ENCODE measurements around the gene SH3BGRL.

Gene SH3BGRL

DNA sequence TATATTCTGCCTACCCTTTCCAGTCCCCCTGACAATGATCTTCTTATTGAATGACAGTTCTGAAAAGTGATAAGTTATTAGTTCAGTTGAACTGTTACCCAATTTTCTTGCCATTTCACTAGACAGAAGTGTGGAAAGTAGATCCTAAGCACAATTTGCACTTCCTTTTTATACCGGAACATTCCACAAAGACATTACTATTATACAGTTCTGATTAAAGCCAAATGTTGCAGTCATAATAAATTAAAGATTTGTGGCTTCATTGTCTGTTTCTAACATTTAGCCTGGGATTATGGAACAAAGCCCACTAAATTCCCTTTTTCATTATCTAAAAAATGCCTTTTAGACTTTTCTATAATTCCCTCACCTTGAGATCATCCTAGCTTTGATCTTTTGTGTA is 13.8 kb downstream of the SH3BGRL start:
- DNase-seq (ENCODE audit: low read depth, low spot score), result no peak
- Histone ChIP-seq H3K27ac (ENCODE audit: low read length) (no peak overlapping the region), H3K36me3 (ENCODE audit: control insufficient read depth, insufficient read depth, low read length) (no peaks in the 10 kb centered on the region), H3K4me1 (ENCODE audit: control insufficient read depth, insufficient read depth, low read length) (no peaks in the 10 kb centered on the region), H3K4me3 (ENCODE audit: low read length) (no peak overlapping the region), H3K27me3 (ENCODE audit: control insufficient read depth, insufficient read depth, low read length) (no peaks in the 10 kb centered on the region), H3K9me3 (ENCODE audit: control insufficient read depth, insufficient read depth, low read length) (no peaks in the 10 kb centered on the region)
- WGBS (ENCODE audit: insufficient coverage, insufficient read length), result no CpG with 5 or more reads among the region's 1 CpG

DNA sequence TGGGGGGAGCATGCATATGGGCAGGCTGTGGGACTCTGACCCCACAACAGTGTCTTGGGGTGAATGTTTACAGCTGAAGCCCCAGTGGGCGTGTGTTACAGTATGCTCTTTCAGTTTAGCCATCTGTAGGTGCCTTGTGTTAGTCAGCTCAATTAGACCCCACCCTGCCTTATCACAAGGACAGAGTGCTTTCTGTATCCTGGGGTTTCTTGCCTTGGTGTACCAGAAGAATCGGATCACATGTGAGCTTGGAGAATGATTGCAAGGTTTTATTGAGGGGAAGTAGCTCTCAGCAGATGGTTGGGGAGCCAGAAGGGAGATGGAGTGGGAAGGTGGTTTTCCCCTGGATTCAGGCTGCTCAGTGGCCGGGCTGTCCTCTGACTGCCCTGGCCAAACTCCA is 27.3 kb downstream of the SH3BGRL start:
- Histone ChIP-seq H3K9me3 (ENCODE audit: control insufficient read depth, insufficient read depth, low read length) (no peaks in the 10 kb centered on the region), H3K4me1 (ENCODE audit: control insufficient read depth, insufficient read depth, low read length) (no peaks in the 10 kb centered on the region; the same call in 1 of the 2 replicates), H3K4me3 (ENCODE audit: low read length) (no peak overlapping the region), H3K27ac (ENCODE audit: low read length) (no peak overlapping the region), H3K27me3 (ENCODE audit: control insufficient read depth, insufficient read depth, low read length) (no peaks in the 10 kb centered on the region), H3K36me3 (ENCODE audit: control insufficient read depth, insufficient read depth, low read length) (no peaks in the 10 kb centered on the region)
- no CpG with 5 or more reads among the region's 3 CpGs for WGBS (ENCODE audit: insufficient coverage, insufficient read length)
- no peak for DNase-seq (ENCODE audit: low read depth, low spot score)

- H3K27ac ChIP-seq (ENCODE audit: low read length), result no peak overlapping the region
- H3K4me3 ChIP-seq (ENCODE audit: low read length), result no peak overlapping the region
- no peaks in the 10 kb centered on the region for H3K36me3 ChIP-seq (ENCODE audit: control insufficient read depth, insufficient read depth, low read length)
- no peaks in the 10 kb centered on the region for H3K27me3 ChIP-seq (ENCODE audit: control insufficient read depth, insufficient read depth, low read length)
- no CpG with 5 or more reads among the region's 2 CpGs for WGBS (ENCODE audit: insufficient coverage, insufficient read length)
- DNase-seq (ENCODE audit: low read depth, low spot score), result no peak
- no peaks in the 10 kb centered on the region; the same call in 1 of the 2 replicates for H3K4me1 ChIP-seq (ENCODE audit: control insufficient read depth, insufficient read depth, low read length)
- no peaks in the 10 kb centered on the region for H3K9me3 ChIP-seq (ENCODE audit: control insufficient read depth, insufficient read depth, low read length)
Observed at GRCh38 chrX:81229901-81230300, 28.0 kb downstream of the SH3BGRL start.

GRCh38 chrX:81231476-81231875 is 29.6 kb downstream of the SH3BGRL start:
- DNase-seq (ENCODE audit: low read depth, low spot score), result no peak
- WGBS (ENCODE audit: insufficient coverage, insufficient read length), result no CpG with 5 or more reads among the region's 1 CpG

GRCh38 chrX:81232218-81232617 is 30.3 kb downstream of the SH3BGRL start:
- 100% methylated on average over 1 of the region's 1 CpG for WGBS (ENCODE audit: insufficient coverage, insufficient read length)
- no peak overlapping the region for H3K4me3 ChIP-seq (ENCODE audit: low read length)
- no peaks in the 10 kb centered on the region for H3K27me3 ChIP-seq (ENCODE audit: control insufficient read depth, insufficient read depth, low read length)
- H3K27ac ChIP-seq (ENCODE audit: low read length), result no peak overlapping the region
- no peaks in the 10 kb centered on the region for H3K9me3 ChIP-seq (ENCODE audit: control insufficient read depth, insufficient read depth, low read length)
- no peaks in the 10 kb centered on the region; the same call in 1 of the 2 replicates for H3K4me1 ChIP-seq (ENCODE audit: control insufficient read depth, insufficient read depth, low read length)
- no peak for DNase-seq (ENCODE audit: low read depth, low spot score)
- no peaks in the 10 kb centered on the region for H3K36me3 ChIP-seq (ENCODE audit: control insufficient read depth, insufficient read depth, low read length)

More at GRCh38 chrX:81231476-81231875, 29.6 kb downstream of the SH3BGRL start:
- H3K27me3 ChIP-seq (ENCODE audit: control insufficient read depth, insufficient read depth, low read length), result no peaks in the 10 kb centered on the region
- no peak overlapping the region for H3K27ac ChIP-seq (ENCODE audit: low read length)
- no peaks in the 10 kb centered on the region; the same call in 1 of the 2 replicates for H3K4me1 ChIP-seq (ENCODE audit: control insufficient read depth, insufficient read depth, low read length)
- no peak overlapping the region for H3K4me3 ChIP-seq (ENCODE audit: low read length)
- H3K9me3 ChIP-seq (ENCODE audit: control insufficient read depth, insufficient read depth, low read length), result no peaks in the 10 kb centered on the region
- no peaks in the 10 kb centered on the region for H3K36me3 ChIP-seq (ENCODE audit: control insufficient read depth, insufficient read depth, low read length)

GRCh38 chrX:81237516-81237915 is 35.6 kb downstream of the SH3BGRL start:
- Histone ChIP-seq H3K36me3 (ENCODE audit: control insufficient read depth, insufficient read depth, low read length) (no peaks in the 10 kb centered on the region), H3K27me3 (ENCODE audit: control insufficient read depth, insufficient read depth, low read length) (no peaks in the 10 kb centered on the region), H3K4me1 (ENCODE audit: control insufficient read depth, insufficient read depth, low read length) (no peaks in the 10 kb centered on the region), H3K27ac (ENCODE audit: low read length) (no peak overlapping the region), H3K4me3 (ENCODE audit: low read length) (no peak overlapping the region), H3K9me3 (ENCODE audit: control insufficient read depth, insufficient read depth, low read length) (no peaks in the 10 kb centered on the region)
- no peak for DNase-seq (ENCODE audit: low read depth, low spot score)
- no CpG with 5 or more reads among the region's 1 CpG for WGBS (ENCODE audit: insufficient coverage, insufficient read length)

GRCh38 chrX:81238166-81238565 is 36.3 kb downstream of the SH3BGRL start:
- WGBS (ENCODE audit: insufficient coverage, insufficient read length), result no CpG with 5 or more reads among the region's 4 CpGs
- no peak overlapping the region for H3K27ac ChIP-seq (ENCODE audit: low read length)
- H3K4me1 ChIP-seq (ENCODE audit: control insufficient read depth, insufficient read depth, low read length), result no peaks in the 10 kb centered on the region
- no peaks in the 10 kb centered on the region for H3K36me3 ChIP-seq (ENCODE audit: control insufficient read depth, insufficient read depth, low read length)
- H3K27me3 ChIP-seq (ENCODE audit: control insufficient read depth, insufficient read depth, low read length), result no peaks in the 10 kb centered on the region
- DNase-seq (ENCODE audit: low read depth, low spot score), result no peak
- H3K9me3 ChIP-seq (ENCODE audit: control insufficient read depth, insufficient read depth, low read length), result no peaks in the 10 kb centered on the region
- no peak overlapping the region for H3K4me3 ChIP-seq (ENCODE audit: low read length)

GRCh38 chrX:81240701-81241331 is 38.9 kb downstream of the SH3BGRL start:
- no CpG with 5 or more reads among the region's 4 CpGs for WGBS (ENCODE audit: insufficient coverage, insufficient read length)
- no peak for DNase-seq (ENCODE audit: low read depth, low spot score)
- no peak overlapping the region for H3K4me3 ChIP-seq (ENCODE audit: low read length)
- no peak overlapping the region for H3K27ac ChIP-seq (ENCODE audit: low read length)
- no peaks in the 10 kb centered on the region for H3K4me1 ChIP-seq (ENCODE audit: control insufficient read depth, insufficient read depth, low read length)
- H3K9me3 ChIP-seq (ENCODE audit: control insufficient read depth, insufficient read depth, low read length), result no peaks in the 10 kb centered on the region
- H3K36me3 ChIP-seq (ENCODE audit: control insufficient read depth, insufficient read depth, low read length), result no peaks in the 10 kb centered on the region
- no peaks in the 10 kb centered on the region for H3K27me3 ChIP-seq (ENCODE audit: control insufficient read depth, insufficient read depth, low read length)

- WGBS (ENCODE audit: insufficient coverage, insufficient read length), result no CpG with 5 or more reads among the region's 7 CpGs
- Histone ChIP-seq H3K9me3 (ENCODE audit: control insufficient read depth, insufficient read depth, low read length) (no peaks in the 10 kb centered on the region), H3K4me1 (ENCODE audit: control insufficient read depth, insufficient read depth, low read length) (no peaks in the 10 kb centered on the region), H3K27me3 (ENCODE audit: control insufficient read depth, insufficient read depth, low read length) (no peaks in the 10 kb centered on the region), H3K36me3 (ENCODE audit: control insufficient read depth, insufficient read depth, low read length) (no peaks in the 10 kb centered on the region), H3K4me3 (ENCODE audit: low read length) (no peak overlapping the region), H3K27ac (ENCODE audit: low read length) (no peak overlapping the region)
- no peak for DNase-seq (ENCODE audit: low read depth, low spot score)
Observed at GRCh38 chrX:81241753-81242152, 39.9 kb downstream of the SH3BGRL start.

DNA sequence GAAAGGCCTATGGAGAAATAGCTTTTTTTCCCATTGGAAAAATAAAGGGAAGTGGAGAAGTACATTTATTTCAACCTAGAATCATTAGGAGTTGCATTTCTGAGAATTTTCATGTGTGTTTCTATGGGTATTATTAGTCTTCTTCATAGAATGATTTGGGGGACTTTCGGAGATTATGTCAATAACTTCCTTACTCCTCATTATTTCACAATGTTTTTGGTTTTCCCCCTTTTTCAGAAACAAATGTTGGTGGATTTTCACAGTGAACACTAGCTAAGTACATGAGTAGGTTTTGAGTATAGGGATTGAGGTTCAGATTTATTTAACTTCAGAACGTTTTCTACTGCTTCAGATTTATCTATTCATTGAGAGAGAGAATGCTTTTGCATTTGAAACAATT is 54.0 kb downstream of the SH3BGRL start:
- WGBS (ENCODE audit: insufficient coverage, insufficient read length), result no CpG with 5 or more reads among the region's 2 CpGs
- H3K36me3 ChIP-seq (ENCODE audit: control insufficient read depth, insufficient read depth, low read length), result no peaks in the 10 kb centered on the region
- no peak overlapping the region for H3K4me3 ChIP-seq (ENCODE audit: low read length)
- H3K4me1 ChIP-seq (ENCODE audit: control insufficient read depth, insufficient read depth, low read length), result no peaks in the 10 kb centered on the region
- H3K27ac ChIP-seq (ENCODE audit: low read length), result no peak overlapping the region
- H3K27me3 ChIP-seq (ENCODE audit: control insufficient read depth, insufficient read depth, low read length), result no peaks in the 10 kb centered on the region
- DNase-seq (ENCODE audit: low read depth, low spot score), result no peak
- H3K9me3 ChIP-seq (ENCODE audit: control insufficient read depth, insufficient read depth, low read length), result no peaks in the 10 kb centered on the region

DNA sequence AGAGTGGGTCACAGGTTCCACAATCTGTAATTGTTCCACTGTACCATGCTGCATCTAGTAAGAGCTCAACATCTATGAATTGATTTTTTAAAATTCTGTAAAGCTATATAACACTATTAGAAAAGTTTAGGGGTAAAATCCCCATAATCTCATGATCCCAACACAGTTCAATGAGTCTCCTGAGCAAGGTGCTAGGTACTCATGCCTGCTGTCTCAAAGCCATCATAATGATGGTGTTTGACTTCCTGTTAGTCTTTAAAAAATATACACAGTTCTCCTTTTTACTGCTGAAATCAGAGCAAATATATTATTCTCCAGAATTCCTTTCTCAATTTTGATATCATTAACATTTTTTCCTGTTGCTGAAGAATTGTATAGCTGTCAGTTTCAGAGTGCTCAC is 55.9 kb downstream of the SH3BGRL start:
- Histone ChIP-seq H3K9me3 (ENCODE audit: control insufficient read depth, insufficient read depth, low read length) (no peaks in the 10 kb centered on the region), H3K4me1 (ENCODE audit: control insufficient read depth, insufficient read depth, low read length) (no peaks in the 10 kb centered on the region), H3K4me3 (ENCODE audit: low read length) (no peak overlapping the region), H3K36me3 (ENCODE audit: control insufficient read depth, insufficient read depth, low read length) (no peaks in the 10 kb centered on the region), H3K27me3 (ENCODE audit: control insufficient read depth, insufficient read depth, low read length) (no peaks in the 10 kb centered on the region), H3K27ac (ENCODE audit: low read length) (no peak overlapping the region)
- DNase-seq (ENCODE audit: low read depth, low spot score), result no peak

Measured in iPS DF 6.9 (cell line).